Lower lobe of right lung (tissue), 2 donors: ENCODE measurements around the gene TRAPPC6A. TPM values are rescaled to one million over a fixed set of nuclear protein-coding genes. Genes with fewer than 3 reads are reported as not detected.

ENCODE experiments used
- ATAC-seq, 2 donors: fragments of 200-7000 bp; cut with Tn5 transposase; one replicate each; pipeline ENCODE4 v1.9.1; 2020 to 2022; ENCODE audit warnings: mild to moderate bottlenecking in 2 of 2, moderate library complexity in 2 of 2
- DNase-seq: peaks from one replicate; pipeline ENCODE4 v3.0.0-alpha.2; 2020
- H3K27ac ChIP-seq: fragments of 200-600 bp; one replicate; pipeline ENCODE4 v1.8.0; 2022
- H3K27me3 ChIP-seq: fragments of 200-600 bp; one replicate; pipeline ENCODE4 v1.8.0; 2022; ENCODE audit warnings: low read depth
- H3K36me3 ChIP-seq: fragments of 200-600 bp; one replicate; pipeline ENCODE4 v1.8.0; 2022; ENCODE audit warnings: mild to moderate bottlenecking
- H3K4me1 ChIP-seq: fragments of 200-600 bp; one replicate; pipeline ENCODE4 v1.8.0; 2022
- H3K4me3 ChIP-seq: fragments of 200-600 bp; one replicate; pipeline ENCODE4 v1.8.0; 2022; ENCODE audit warnings: mild to moderate bottlenecking
- H3K9me3 ChIP-seq: fragments of 200-600 bp; one replicate; pipeline ENCODE4 v1.8.0; 2022
- intact Hi-C: fragments of 100-400 bp; cut with DNase I; formaldehyde crosslinking; loops from one replicate; pipeline ENCODE4 v1.11.0; 2022
- total RNA-seq: library from RNA; stranded (reverse); fragmentation: NEBNext Ultra II Directional; extraction: Animal tissue kit (Norgen Biotek cat#: 25700); gene quantifications from one replicate; pipeline ENCODE4 v1.2.1, GENCODE V29; 2021
- TF ChIP-seq, protein P1 (sequence below): fragments of 200-600 bp; IDR thresholded peaks from one replicate; pipeline ENCODE4 v1.8.0; 2022; ENCODE audit warnings: antibody characterized with exemption, mild to moderate bottlenecking
- donor health status: DM: no; HTN: yes; CAD: no; lungs with severe emphysema.

The TRAPPC6A gene
- total RNA-seq, 1 donor from 2014 or later: 18.4 TPM

DNA sequence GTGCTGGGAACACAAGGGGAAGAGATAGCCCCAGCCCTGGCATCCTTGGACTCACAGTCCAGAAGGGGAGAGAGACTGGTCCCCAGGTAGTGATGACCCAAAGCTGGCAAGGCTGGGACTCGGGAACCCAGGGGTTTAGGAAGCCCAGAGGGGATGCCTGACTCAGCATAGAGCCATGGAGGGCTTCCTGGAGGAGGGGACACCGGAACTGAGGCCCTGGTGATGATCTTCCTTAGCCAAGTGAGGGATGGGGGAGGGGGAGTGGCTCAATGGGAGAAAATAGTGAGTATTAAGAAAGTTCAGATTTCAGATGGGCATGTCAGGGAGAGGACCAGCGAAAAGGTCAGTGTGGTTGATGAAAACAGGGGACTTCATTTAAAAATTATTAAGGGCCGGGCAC, 40.4 kb upstream of the TRAPPC6A start:
- Histone ChIP-seq H3K27ac (no peak overlapping the region), H3K27me3 (peaks cover 34% of the 10 kb centered on the region), H3K9me3 (no peaks in the 10 kb centered on the region), H3K36me3 (no peaks in the 10 kb centered on the region), H3K4me1 (peaks cover 21% of the 10 kb centered on the region), H3K4me3 (no peak overlapping the region)
- DNase-seq (no peak), ATAC-seq (no peak)
- TF ChIP-seq, protein P1, sequence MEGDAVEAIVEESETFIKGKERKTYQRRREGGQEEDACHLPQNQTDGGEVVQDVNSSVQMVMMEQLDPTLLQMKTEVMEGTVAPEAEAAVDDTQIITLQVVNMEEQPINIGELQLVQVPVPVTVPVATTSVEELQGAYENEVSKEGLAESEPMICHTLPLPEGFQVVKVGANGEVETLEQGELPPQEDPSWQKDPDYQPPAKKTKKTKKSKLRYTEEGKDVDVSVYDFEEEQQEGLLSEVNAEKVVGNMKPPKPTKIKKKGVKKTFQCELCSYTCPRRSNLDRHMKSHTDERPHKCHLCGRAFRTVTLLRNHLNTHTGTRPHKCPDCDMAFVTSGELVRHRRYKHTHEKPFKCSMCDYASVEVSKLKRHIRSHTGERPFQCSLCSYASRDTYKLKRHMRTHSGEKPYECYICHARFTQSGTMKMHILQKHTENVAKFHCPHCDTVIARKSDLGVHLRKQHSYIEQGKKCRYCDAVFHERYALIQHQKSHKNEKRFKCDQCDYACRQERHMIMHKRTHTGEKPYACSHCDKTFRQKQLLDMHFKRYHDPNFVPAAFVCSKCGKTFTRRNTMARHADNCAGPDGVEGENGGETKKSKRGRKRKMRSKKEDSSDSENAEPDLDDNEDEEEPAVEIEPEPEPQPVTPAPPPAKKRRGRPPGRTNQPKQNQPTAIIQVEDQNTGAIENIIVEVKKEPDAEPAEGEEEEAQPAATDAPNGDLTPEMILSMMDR: no peak
- intact Hi-C loops: no loop called here

DNA sequence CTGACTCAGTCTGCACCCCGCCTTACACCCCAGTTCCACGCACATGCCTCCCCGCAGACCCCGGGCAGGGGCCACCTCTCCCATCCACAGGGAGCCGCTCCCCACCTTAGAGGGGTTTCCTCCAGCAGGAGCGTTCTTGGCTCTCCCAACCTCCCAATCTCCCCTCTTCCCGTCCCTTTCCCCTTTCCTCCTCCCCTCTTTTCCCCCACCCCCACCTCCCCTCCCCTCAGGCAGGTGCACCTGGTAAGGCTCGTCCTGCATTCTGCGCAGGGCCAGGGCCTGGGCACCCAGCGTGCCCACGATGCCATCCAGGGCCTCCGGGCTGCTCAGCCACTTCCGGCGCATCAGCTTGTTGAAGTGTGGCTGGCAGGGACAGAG, 39.9 kb upstream of the TRAPPC6A start:
- intact Hi-C loops: no loop called here
- H3K9me3 ChIP-seq: no peaks in the 10 kb centered on the region
- no peaks in the 10 kb centered on the region for H3K36me3 ChIP-seq
- H3K27ac ChIP-seq: no peak overlapping the region
- TF ChIP-seq, protein P1: no peak
- DNase-seq: no peak
- no peak for ATAC-seq
- H3K27me3 ChIP-seq: peaks cover 34% of the 10 kb centered on the region
- peaks cover 21% of the 10 kb centered on the region for H3K4me1 ChIP-seq
- no peak overlapping the region for H3K4me3 ChIP-seq

DNA sequence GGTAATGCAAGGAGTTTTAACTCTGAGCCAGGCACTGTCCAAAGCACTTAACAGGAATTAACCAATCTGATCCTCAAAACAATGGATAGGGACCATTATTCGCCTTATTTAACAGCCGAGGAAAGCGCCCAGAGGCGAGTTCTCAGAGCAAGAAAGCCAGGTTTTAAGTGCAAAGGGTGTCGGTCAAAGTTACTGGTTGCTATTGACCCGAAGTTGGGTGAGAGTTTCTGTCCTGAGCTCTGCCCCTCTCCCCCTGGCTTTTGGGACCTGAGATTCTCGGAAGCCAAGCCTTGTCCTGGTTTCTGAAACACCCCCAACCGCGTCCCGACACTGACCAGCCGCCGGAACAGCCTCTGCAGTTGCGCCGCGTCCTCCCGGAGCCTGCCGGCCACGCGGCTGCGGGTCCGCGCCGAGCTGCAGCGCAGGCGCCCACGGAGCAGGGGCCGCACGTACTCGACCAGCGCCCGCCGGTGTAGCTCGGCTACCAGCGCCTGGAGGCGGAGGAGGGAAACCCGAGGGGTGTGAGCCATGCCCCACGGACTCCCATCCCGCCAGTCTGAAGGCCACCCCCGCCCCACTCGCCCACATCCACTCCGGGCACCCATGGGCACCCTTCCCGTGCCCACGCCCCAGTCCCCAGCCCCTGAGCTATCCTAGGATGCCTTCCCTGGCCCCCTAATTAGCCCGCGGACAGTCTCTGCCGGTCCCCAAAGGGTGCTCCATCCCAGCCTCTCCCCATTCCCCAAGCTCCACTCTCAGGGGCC, 39.3 kb upstream of the TRAPPC6A start:
- TF ChIP-seq, protein P1: no peak
- DNase-seq (no peak), ATAC-seq (peak in 1 of 2 donors; percentile 28)
- H3K9me3 ChIP-seq: no peaks in the 10 kb centered on the region
- intact Hi-C loops: no loop called here
- peaks cover 25% of the 10 kb centered on the region for H3K4me1 ChIP-seq
- H3K4me3 ChIP-seq: no peak overlapping the region
- no peaks in the 10 kb centered on the region for H3K36me3 ChIP-seq
- H3K27me3 ChIP-seq: peaks cover 34% of the 10 kb centered on the region
- no peak overlapping the region for H3K27ac ChIP-seq

DNA sequence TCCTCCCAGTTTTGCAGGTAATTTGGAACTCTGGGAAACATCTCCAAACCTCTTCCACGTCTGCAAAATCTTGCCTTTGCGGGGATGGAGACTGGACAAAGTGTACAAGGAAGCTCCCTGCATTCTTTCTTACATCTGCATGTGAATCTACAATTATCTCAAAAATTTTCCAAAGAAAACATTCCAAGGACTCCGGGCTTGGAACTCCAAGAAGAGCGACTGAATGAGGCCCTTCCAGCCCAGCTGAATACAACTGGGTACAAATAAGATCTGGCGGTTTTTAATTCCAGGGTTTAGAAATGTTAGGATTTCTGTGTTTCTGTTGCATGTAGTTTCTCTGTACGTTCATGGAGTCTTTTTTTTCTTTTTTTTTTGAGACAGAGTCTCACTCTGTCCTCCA, 38.6 kb upstream of the TRAPPC6A start:
- no peaks in the 10 kb centered on the region for H3K9me3 ChIP-seq
- H3K36me3 ChIP-seq: no peaks in the 10 kb centered on the region
- H3K27me3 ChIP-seq: peaks cover 34% of the 10 kb centered on the region
- no peak overlapping the region for H3K4me3 ChIP-seq
- ATAC-seq: no peak
- DNase-seq: no peak
- H3K4me1 ChIP-seq: peaks cover 31% of the 10 kb centered on the region
- H3K27ac ChIP-seq: no peak overlapping the region
- TF ChIP-seq, protein P1: no peak
- intact Hi-C loops: no loop called here

DNA sequence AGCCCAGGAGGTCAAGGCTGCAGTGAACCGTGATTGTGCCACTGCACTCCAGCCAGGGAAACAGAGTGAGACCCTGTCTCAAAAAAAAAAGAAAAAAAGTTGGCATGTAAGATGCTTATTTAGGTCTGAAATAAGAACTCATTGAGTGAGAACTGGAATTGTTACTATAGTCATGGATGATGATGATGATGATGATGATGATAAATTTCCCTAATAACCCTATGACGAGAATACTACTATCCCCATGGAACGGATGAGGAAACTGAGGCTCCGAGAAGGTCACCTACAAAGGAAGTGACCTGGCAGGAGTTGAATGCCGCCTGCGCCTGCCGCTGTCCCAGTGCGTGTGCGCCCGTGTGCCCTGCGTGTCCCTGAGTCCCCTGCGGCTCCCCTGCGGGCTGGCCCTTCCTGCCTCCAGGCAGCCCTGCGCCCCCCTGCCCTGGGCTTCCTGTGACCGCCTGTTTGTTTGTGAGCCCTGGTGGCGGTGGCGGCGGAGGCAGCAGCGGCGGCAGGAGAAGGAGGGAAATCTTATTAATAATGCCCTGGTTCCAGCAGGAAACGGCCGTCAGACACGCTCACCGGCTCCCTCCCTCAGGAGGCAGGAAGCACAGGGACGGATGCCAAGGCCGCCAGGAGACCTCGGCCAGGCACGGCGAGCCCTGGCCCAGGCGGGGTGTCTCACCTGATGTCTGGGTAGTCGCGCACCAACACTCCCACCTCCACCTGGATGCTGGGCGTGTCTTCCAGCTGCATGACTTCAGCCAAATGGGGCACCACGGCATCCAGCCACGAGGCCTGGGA, 37.6 kb upstream of the TRAPPC6A start:
- intact Hi-C loops: no loop called here
- TF ChIP-seq, protein P1: no peak
- peaks cover 34% of the 10 kb centered on the region for H3K4me1 ChIP-seq
- H3K9me3 ChIP-seq: no peaks in the 10 kb centered on the region
- peaks cover 34% of the 10 kb centered on the region for H3K27me3 ChIP-seq
- H3K4me3 ChIP-seq: no peak overlapping the region
- no peak overlapping the region for H3K27ac ChIP-seq
- peak; percentile 56 for DNase-seq
- ATAC-seq: peak; percentile 11 to 34
- no peaks in the 10 kb centered on the region for H3K36me3 ChIP-seq
